ENCODE results near the gene DOCK11. TPM values are rescaled to one million over a fixed set of nuclear protein-coding genes. Genes with fewer than 3 reads are reported as not detected.

DOCK11 gene
- total RNA-seq, 1 donor from 2014 or later: 5.8 TPM

DNA sequence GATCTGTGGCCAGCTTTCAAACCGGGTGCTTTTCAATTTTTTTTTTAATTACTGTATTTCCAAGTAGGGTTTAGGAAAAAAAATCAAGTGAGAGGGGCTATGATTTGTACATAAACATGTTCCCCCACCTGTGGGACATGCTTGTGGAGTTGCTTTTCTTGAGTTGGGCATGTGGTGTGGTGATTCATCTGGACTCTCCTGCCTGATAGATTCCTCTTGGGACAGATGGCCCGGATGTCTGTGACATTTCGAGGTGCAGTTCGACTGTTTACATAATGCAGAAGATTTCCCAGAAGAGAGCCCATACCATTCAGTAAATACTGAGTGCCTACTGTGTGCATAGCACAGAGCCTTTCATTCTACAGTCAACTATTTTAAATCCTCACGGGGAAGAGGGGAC, 49.9 kb downstream of the DOCK11 start:
- DNase-seq (ENCODE audit: low spot score, unreplicated experiment): no peak
- no peaks in the 10 kb centered on the region for H3K27me3 Mint-ChIP-seq
- no peak overlapping the region for H3K27ac Mint-ChIP-seq
- H3K4me3 Mint-ChIP-seq (ENCODE audit: low read depth): no peak overlapping the region
- H3K9me3 Mint-ChIP-seq (ENCODE audit: low read depth): peaks cover 7% of the 10 kb centered on the region
- H3K36me3 Mint-ChIP-seq (ENCODE audit: insufficient read depth): peaks cover 3% of the 10 kb centered on the region
- no peaks in the 10 kb centered on the region for H3K4me1 Mint-ChIP-seq (ENCODE audit: low read depth)
- TF ChIP-seq, protein P1, sequence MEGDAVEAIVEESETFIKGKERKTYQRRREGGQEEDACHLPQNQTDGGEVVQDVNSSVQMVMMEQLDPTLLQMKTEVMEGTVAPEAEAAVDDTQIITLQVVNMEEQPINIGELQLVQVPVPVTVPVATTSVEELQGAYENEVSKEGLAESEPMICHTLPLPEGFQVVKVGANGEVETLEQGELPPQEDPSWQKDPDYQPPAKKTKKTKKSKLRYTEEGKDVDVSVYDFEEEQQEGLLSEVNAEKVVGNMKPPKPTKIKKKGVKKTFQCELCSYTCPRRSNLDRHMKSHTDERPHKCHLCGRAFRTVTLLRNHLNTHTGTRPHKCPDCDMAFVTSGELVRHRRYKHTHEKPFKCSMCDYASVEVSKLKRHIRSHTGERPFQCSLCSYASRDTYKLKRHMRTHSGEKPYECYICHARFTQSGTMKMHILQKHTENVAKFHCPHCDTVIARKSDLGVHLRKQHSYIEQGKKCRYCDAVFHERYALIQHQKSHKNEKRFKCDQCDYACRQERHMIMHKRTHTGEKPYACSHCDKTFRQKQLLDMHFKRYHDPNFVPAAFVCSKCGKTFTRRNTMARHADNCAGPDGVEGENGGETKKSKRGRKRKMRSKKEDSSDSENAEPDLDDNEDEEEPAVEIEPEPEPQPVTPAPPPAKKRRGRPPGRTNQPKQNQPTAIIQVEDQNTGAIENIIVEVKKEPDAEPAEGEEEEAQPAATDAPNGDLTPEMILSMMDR (IDR thresholded peaks at IDR 0.05; ENCODE audit: unreplicated experiment): no peak

DNA sequence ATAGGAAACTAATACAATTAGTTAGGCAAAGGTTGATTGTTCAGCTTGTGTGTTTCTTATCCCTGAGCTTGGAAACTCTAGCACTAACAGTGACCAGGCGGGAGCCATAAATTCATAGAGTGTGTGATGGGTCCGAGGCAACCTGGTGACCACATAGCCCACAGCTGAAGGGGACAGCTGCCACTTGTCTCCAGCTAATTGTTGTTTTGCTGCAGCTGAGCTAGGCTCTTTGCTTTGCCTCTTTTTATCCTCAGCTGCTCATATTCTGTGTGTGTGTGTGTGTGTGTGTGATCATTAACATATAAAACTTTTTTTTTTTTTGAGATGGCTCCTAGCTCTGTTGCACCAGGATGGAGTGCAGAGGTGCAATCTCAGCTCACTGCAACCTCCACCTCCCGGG, 53.2 kb downstream of the DOCK11 start:
- Mint-ChIP-seq H3K4me3 (ENCODE audit: low read depth) (no peak overlapping the region), H3K27me3 (no peaks in the 10 kb centered on the region), H3K27ac (no peak overlapping the region), H3K9me3 (ENCODE audit: low read depth) (peaks cover 4% of the 10 kb centered on the region), H3K36me3 (ENCODE audit: insufficient read depth) (peaks cover 3% of the 10 kb centered on the region), H3K4me1 (ENCODE audit: low read depth) (no peaks in the 10 kb centered on the region)
- DNase-seq (ENCODE audit: low spot score, unreplicated experiment): no peak
- TF ChIP-seq, protein P1 (IDR thresholded peaks at IDR 0.05; ENCODE audit: unreplicated experiment): no peak

DNA sequence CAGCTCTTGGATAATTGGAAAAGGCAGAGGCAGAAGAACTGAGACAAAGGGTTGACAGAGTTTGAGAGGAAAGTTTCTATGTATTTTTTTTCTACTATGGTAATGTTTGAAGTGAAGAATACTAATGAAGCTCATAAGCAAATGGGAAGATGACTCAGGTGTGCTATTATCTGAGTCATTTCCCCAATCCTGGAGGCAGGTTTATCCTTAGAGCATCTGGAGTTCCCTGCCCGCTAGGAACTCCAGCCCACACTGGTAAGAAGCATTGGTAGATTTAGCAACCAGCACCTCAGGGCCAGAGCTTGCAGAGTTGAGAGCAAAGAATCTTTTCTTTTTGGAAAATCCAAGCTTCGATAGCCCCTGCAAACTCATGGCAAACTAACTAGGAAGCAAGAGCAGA, 55.2 kb downstream of the DOCK11 start:
- H3K4me3 Mint-ChIP-seq (ENCODE audit: low read depth): no peak overlapping the region

DNA sequence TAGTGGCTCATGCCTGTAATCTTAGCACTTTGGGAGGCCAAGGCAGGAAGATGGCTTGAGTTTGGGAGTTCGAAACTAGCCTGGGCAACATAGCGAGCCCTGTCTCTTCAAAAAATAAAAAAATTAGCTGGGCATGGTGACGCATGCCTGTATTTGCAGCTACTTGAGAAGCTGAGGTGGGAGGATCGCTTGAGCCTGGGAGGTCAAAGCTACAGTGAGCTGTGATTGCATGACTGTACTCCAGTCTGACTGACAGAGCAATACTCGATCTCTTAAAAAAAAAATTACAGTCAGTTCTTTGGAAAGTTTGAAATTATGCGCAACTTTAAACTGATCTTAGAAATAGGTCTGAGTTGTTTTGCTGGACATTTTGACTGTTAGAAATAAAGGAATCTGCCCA, 55.8 kb downstream of the DOCK11 start:
- Mint-ChIP-seq H3K9me3 (ENCODE audit: low read depth) (peaks cover 6% of the 10 kb centered on the region), H3K36me3 (ENCODE audit: insufficient read depth) (peaks cover 2% of the 10 kb centered on the region), H3K27me3 (no peaks in the 10 kb centered on the region), H3K27ac (no peak overlapping the region), H3K4me3 (ENCODE audit: low read depth) (no peak overlapping the region), H3K4me1 (ENCODE audit: low read depth) (no peaks in the 10 kb centered on the region)
- no peak for DNase-seq (ENCODE audit: low spot score, unreplicated experiment)
- TF ChIP-seq, protein P1 (IDR thresholded peaks at IDR 0.05; ENCODE audit: unreplicated experiment): no peak

More for the DNA sequence above, 55.2 kb downstream of the DOCK11 start:
- Mint-ChIP-seq H3K27ac (no peak overlapping the region), H3K27me3 (no peaks in the 10 kb centered on the region), H3K4me1 (ENCODE audit: low read depth) (no peaks in the 10 kb centered on the region), H3K9me3 (ENCODE audit: low read depth) (peaks cover 6% of the 10 kb centered on the region), H3K36me3 (ENCODE audit: insufficient read depth) (peaks cover 2% of the 10 kb centered on the region)
- TF ChIP-seq, protein P1 (IDR thresholded peaks at IDR 0.05; ENCODE audit: unreplicated experiment): no peak
- no peak for DNase-seq (ENCODE audit: low spot score, unreplicated experiment)

DNA sequence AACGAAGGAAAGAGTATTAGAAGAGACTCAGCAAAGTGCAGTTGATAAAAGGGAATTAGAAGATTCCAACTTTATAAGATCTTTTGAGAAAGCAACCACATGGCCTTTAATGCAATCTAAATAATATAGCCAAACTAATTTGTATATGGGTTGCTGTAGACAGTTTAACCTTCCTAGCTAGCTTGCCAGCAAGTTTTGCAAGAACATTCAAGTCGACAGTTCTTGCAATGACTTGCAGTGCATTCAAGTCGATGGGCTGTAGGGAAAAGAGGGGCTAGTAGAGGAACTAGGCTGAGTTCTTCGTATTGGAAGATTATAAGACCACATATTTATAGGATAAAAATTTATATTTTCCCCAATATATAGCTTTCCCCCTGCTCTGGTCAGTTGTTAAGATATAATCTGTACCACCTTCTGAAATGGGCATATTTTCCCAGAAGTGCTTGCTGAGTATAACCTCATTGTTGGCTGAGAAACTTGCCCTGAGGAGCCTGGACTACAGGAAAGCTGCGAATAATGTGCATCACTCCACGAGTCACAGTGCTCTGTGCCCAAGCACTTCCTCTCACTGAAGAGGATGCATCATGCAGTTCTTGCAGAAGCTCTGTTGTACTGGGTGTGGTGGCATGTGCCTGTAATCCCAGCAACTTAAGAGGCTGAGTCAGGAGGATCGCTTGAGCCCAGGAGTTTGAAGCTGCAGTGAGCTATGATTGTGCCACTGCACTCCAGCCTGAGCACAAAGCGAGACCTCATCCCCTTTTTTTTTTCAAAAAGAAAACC, 56.7 kb downstream of the DOCK11 start:
- H3K27ac Mint-ChIP-seq: no peak overlapping the region
- DNase-seq (ENCODE audit: low spot score, unreplicated experiment): no peak
- no peaks in the 10 kb centered on the region for H3K27me3 Mint-ChIP-seq
- H3K36me3 Mint-ChIP-seq (ENCODE audit: insufficient read depth): peaks cover 4% of the 10 kb centered on the region
- H3K4me1 Mint-ChIP-seq (ENCODE audit: low read depth): no peaks in the 10 kb centered on the region
- peaks cover 10% of the 10 kb centered on the region for H3K9me3 Mint-ChIP-seq (ENCODE audit: low read depth)
- H3K4me3 Mint-ChIP-seq (ENCODE audit: low read depth): no peak overlapping the region
- TF ChIP-seq, protein P1 (IDR thresholded peaks at IDR 0.05; ENCODE audit: unreplicated experiment): no peak

All from progenitor cell of endocrine pancreas (in vitro differentiated cells).